Endothelial cell of umbilical vein (primary cell): ENCODE data around the gene MMP21.

ENCODE experiments used
- CTCF ChIP-seq, 2 donors: IDR thresholded peaks; 1 replicate in 1 of 2; 2 replicates in 1 of 2; pipeline ENCODE4 v1.5.1; 2011; ENCODE audit warnings: low read length in 2 of 2, mild to moderate bottlenecking in 2 of 2, moderate library complexity in 2 of 2, control low read depth in 1 of 2, inconsistent platforms in 1 of 2, low read depth in 1 of 2; ENCODE audit not compliant: insufficient read depth in 1 of 2; ENCODE audit errors: extremely low read depth in 1 of 2
- FOS ChIP-seq: IDR thresholded peaks from 2 replicates; pipeline ENCODE4 v1.6.1; 2011; ENCODE audit warnings: mild to moderate bottlenecking, low read length, moderate library complexity, borderline replicate concordance; ENCODE audit not compliant: insufficient read depth
- POLR2A ChIP-seq: IDR thresholded peaks from 2 replicates; pipeline ENCODE4 v1.6.1; 2012; ENCODE audit warnings: low read depth, mild to moderate bottlenecking, control low read depth, low read length
- POLR2AphosphoS5 ChIP-seq: IDR thresholded peaks from 2 replicates; pipeline ENCODE4 v1.6.1; 2012; ENCODE audit warnings: low read depth, mild to moderate bottlenecking, control low read depth, low read length, moderate library complexity; ENCODE audit not compliant: insufficient read depth

DNA sequence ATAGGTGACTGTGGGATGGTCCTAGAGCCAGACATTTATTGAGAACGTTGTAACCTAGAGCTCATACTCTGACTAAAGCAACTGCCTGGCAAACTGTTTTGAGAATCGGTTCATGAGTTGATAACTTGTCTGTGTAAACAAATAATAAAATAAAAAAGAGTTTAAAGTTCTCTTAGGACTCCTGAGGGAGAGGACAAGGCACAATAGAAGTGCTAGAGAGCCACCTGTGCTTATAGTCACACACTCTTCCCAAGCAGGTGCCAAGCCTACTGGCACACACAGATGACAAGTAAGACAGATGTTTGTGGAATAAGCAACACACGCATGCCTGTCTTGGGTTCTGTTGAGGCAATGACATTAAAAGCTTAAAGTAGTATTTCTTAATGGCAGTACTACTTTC lies 48.2 kb downstream of the MMP21 start:
- TF ChIP-seq CTCF (IDR thresholded peaks at IDR 0.05; ENCODE audit: extremely low read depth in 1 of 2, insufficient read depth in 1 of 2, low read depth in 1 of 2, low read length in 2 of 2), result no peak
- TF ChIP-seq POLR2AphosphoS5, result no peak
- TF ChIP-seq POLR2A, result no peak
- no peak for TF ChIP-seq FOS
